ENCODE measurements around the gene FAM83E.

The FAM83E gene

DNA sequence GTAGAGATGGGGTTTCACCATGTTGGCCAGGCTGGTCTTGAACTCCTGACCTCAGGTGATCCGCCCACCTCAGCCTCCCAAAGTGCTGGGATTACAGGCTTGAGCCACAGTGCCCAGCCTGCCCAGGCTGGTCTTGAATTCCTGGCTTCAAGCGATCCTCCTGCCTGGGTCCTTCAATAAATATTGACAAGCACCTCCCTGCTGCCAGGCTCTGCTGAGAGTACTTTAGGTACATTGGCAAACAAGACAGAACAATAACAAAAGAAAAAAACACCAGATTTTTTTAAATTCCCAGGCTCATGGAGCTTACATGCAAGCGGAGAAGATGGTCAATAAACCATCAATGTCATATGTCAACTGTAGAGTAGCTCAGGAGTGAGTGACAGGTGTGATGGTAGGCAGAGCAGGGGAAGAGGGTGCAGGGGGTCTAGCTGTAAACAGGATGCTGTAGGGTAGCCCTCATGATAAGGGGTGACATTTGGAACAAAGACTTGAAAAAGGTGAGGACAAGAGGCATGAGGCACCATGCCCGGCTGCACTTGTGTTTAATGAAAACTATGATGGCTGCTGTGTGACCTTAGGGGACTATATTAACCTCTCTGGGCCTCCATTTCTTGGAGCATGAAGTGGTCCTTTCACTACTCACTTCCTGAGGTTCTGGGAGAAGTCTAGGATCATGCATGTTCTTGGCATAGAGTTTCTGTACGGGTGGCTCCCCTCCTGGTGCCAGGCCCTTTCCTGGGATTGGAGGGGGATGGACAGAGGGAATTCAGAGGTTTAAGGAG is 43.3 kb downstream of the FAM83E start:
- peak; percentile 75 for DNase-seq

DNA sequence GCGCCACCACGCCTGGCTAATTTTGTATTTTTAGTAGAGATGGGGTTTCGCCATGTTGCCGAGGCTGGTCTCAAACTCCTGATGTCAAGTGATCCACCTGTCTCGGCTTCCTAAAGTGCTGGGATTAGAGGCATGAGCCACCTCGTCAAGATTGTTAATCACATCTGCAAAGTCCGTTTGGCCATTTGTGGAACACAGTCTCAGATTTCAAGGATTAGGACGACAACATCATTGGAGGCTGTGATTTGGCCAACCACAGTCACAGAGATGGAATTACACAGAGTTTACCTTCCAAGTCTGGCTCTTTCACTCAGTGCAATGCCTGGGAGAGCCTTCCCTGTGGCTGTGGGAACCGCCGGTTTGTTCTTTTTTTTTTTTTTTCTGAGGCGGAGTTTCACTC is 45.1 kb downstream of the FAM83E start:
- peak; percentile 48 for DNase-seq

DNA sequence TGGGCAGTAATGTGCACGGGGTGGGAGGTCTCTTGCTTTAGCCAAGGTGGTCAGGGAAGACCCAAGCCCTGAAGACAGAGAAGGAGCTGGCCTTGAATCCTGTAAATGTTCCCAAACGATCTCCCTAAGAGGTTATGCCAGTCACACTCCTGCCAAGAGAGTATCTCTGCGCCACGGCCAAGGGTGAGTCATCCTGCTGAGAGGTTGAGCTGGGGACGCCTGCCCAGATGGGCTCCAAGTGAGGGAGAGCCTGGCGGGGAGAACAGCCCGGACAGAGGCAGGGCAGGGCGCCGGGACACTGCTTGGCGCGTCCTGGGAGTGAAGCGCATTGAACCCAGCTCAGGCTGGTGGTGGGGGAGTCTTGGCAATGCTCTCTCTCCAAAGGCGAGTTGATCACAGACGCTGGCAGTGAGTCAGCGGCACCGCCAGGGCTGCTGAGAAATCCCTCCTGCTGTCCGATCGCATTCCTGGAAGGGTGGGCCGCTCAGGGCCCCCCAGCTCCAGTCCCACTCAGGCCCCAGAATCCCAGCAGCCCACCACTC is 46.5 kb downstream of the FAM83E start:
- DNase-seq, result peak; percentile 75

DNA sequence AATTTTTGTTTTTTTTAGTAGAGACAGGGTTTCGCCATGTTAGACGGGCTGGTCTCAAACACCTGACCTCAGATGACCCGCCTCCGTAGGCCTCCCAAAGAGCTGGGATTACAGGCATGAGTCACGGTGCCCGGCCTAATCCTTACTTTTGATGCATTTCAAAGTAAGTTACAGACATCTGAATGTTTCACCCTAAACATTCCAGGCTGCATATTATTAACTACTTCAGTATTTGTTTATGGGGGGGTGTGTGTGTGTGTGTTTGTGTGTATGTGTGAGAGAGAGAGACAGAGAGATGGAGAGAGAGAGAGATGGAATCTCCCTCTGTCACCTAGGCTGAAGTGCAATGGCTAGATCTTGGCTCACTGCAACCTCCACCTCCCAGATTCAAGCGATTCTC is 49.8 kb downstream of the FAM83E start:
- no peak for DNase-seq

Data from NCI-H2029 treated with DMSO at 0.1 percent for 48 hours (cell line).